ENCODE data around the gene KIF16B. TPM values are rescaled to one million over a fixed set of nuclear protein-coding genes. Genes with fewer than 3 reads are reported as not detected.

The KIF16B gene
- total and polyA plus RNA-seq, 2 of the 13 experiments (the other 11 are each of a cell fraction or from before 2014, with no cell fraction given) = 6.9 to 18.0 TPM

DNA sequence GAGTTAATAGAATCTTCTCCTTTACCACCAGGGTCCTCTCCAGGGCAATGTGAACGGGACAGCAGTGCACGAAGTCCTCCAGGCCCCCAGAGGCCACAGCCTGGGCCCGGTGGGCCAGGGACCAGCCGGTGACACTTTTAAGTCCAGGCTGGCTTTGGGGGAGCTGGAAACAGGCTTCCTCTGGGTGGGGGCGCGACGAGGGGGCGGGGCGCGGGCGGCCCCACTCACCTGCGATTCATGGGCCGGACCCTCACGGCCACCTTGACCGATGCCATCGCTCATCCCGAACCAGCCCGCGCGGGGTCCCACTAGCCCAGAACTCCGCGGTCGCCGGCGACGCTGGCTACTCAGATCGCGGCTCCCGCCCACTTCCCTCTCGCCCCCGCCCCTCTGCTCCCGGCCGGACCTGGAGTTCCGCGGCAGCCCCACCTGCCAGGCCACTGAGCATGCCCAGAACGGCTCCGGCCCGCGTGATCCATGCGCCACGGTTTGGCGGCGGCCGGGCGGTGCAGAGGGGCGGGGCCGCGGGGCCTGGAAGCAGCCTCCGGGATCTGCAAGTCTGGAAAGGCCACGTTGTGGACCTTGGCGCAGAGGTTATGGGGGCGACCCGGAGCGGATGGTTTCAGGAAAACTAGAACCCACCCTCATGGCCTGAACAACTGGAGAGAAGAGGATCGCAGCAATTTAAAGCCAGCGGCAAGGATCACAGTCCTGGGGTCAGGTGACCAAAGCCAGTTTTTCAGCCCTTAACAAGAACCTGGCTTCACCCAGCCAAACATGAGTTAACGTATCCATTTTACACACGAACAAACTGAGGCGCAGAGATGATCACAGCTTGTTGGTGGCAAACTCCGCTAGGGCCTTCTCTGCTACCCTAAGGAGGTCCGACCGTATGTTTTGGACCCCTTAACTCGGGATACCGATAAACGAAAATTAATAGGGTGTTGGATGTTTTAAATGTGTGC is at the start of gene KIF16B (continued):
- peak; percentile 93 for TF ChIP-seq SNAPC4 (CRISPR knock-in tag; IDR thresholded peaks at IDR 0.05)
- peak; percentile 100 for TF ChIP-seq KDM3A (CRISPR knock-in tag; IDR thresholded peaks at IDR 0.05; ENCODE audit: low read depth)
- TF ChIP-seq SIN3A (IDR thresholded peaks at IDR 0.05; ENCODE audit: borderline replicate concordance, low read depth, low read length) = peak; percentile 82; the same call in 1 of the 2 replicates
- TF ChIP-seq MBD4 (IDR thresholded peaks at IDR 0.05; ENCODE audit: borderline replicate concordance, low read length) = no peak
- peak; percentile 71; the same call in 1 of the 2 replicates for TF ChIP-seq HMG20B (CRISPR knock-in tag; conservative IDR thresholded peaks at IDR 0.05)
- TF ChIP-seq MED1 (CRISPR knock-in tag; IDR thresholded peaks at IDR 0.05) = peak; percentile 93
- TF ChIP-seq MEIS2 (CRISPR knock-in tag; IDR thresholded peaks at IDR 0.05) = peak; percentile 76
- peak; percentile 95 for TF ChIP-seq ZSCAN9 (CRISPR knock-in tag; IDR thresholded peaks at IDR 0.05; ENCODE audit: borderline replicate concordance)
- TF ChIP-seq NR2C2 (CRISPR knock-in tag; IDR thresholded peaks at IDR 0.05; ENCODE audit: borderline replicate concordance) = 0 out of 2 replicates have a peak, but pooled peaks have one; percentile 64
- TF ChIP-seq CC2D1A (CRISPR knock-in tag; IDR thresholded peaks at IDR 0.05) = peak; percentile 97; the same call in 1 of the 2 replicates
- TF ChIP-seq MIER3 (CRISPR knock-in tag; IDR thresholded peaks at IDR 0.05; ENCODE audit: borderline replicate concordance) = peak; percentile 99
- TF ChIP-seq TEAD2 (CRISPR knock-in tag; IDR thresholded peaks at IDR 0.05) = no peak
- TF ChIP-seq NR3C1 (CRISPR knock-in tag; IDR thresholded peaks at IDR 0.05) = no peak
- TF ChIP-seq, protein P1, sequence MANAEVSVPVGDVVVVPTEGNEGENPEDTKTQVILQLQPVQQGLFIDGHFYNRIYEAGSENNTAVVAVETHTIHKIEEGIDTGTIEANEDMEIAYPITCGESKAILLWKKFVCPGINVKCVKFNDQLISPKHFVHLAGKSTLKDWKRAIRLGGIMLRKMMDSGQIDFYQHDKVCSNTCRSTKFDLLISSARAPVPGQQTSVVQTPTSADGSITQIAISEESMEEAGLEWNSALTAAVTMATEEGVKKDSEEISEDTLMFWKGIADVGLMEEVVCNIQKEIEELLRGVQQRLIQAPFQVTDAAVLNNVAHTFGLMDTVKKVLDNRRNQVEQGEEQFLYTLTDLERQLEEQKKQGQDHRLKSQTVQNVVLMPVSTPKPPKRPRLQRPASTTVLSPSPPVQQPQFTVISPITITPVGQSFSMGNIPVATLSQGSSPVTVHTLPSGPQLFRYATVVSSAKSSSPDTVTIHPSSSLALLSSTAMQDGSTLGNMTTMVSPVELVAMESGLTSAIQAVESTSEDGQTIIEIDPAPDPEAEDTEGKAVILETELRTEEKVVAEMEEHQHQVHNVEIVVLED (CRISPR knock-in tag; IDR thresholded peaks at IDR 0.05; ENCODE audit: borderline replicate concordance) = peak; percentile 79; the same call in 1 of the 2 replicates
- TF ChIP-seq TBL1XR1 (IDR thresholded peaks at IDR 0.05; ENCODE audit: borderline replicate concordance, low read length, partially characterized antibody) = no peak
- TF ChIP-seq SNAI1 (CRISPR knock-in tag; IDR thresholded peaks at IDR 0.05; ENCODE audit: borderline replicate concordance) = peak; percentile 98
- peak; percentile 98 for TF ChIP-seq AHR (CRISPR knock-in tag; IDR thresholded peaks at IDR 0.05)
- TF ChIP-seq NFYC (CRISPR knock-in tag; IDR thresholded peaks at IDR 0.05) = peak; percentile 61
- TF ChIP-seq, protein P2, sequence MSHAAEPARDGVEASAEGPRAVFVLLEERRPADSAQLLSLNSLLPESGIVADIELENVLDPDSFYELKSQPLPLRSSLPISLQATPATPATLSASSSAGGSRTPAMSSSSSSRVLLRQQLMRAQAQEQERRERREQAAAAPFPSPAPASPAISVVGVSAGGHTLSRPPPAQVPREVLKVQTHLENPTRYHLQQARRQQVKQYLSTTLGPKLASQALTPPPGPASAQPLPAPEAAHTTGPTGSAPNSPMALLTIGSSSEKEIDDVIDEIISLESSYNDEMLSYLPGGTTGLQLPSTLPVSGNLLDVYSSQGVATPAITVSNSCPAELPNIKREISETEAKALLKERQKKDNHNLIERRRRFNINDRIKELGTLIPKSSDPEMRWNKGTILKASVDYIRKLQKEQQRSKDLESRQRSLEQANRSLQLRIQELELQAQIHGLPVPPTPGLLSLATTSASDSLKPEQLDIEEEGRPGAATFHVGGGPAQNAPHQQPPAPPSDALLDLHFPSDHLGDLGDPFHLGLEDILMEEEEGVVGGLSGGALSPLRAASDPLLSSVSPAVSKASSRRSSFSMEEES (CRISPR knock-in tag; IDR thresholded peaks at IDR 0.05) = peak; percentile 63
- 0 out of 2 replicates have a peak, but pooled peaks have one; percentile 26 for TF ChIP-seq ZC3H4 (CRISPR knock-in tag; IDR thresholded peaks at IDR 0.05; ENCODE audit: borderline replicate concordance)
- TF ChIP-seq SAP130 (CRISPR knock-in tag; IDR thresholded peaks at IDR 0.05; ENCODE audit: low read depth) = peak; percentile 95
- no peak for TF ChIP-seq MZF1 (CRISPR knock-in tag; IDR thresholded peaks at IDR 0.05; ENCODE audit: borderline replicate concordance)
